ENCODE measurements around the gene CADM1. TPM values are rescaled to one million over a fixed set of nuclear protein-coding genes. Genes with fewer than 3 reads are reported as not detected.

CADM1 gene
- total and polyA plus RNA-seq, 8 donors, result 0.58 to 29.7 (median 5.3) TPM

GRCh38 chr11:115267871-115268270, 236.3 kb downstream of the CADM1 start:
- no peak overlapping the region for H3K4me3 ChIP-seq
- DNase-seq, result no peak
- no peaks in the 10 kb centered on the region for H3K36me3 ChIP-seq
- intact Hi-C loops (cut with DNase I; ENCODE audit: low total_unique reads), result no loop called here
- H3K9me3 ChIP-seq, result no peaks in the 10 kb centered on the region
- WGBS, 5 donors, result 65 to 75% (median 73%) methylated on average over 7 of the region's 7 CpGs
- TF ChIP-seq EP300 (IDR thresholded peaks at IDR 0.05), result no peak
- H3K27me3 ChIP-seq, result no peaks in the 10 kb centered on the region
- no peak overlapping the region for H3K27ac ChIP-seq
- peaks cover 0 to 7% (median 0%) of the 10 kb centered on the region in 4 donors for H3K4me1 ChIP-seq

DNA sequence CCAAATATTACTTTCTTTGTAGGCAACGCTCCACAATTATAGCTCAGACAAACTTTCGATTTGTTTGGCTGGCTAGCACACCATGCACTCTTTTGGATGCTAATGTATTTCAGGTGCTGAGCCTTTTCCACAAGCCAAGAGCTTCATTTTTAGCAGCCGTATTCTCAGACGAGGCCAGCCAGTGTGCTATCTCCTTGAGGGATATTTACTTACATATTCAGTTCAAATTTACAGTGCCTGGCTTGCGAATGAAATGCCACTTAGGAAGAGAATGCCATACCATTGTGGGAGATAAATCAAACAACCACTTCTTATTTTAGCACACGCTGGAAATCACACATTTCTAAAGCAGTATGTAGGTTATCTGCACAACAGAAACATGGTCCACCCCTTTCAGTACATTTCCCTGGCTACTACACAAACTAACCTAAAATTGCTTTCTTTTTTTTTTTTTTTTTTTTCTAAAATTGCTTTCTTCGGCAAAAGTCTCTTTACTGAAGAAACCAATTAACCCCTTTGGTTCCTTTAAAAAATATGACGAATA, 236.9 kb downstream of the CADM1 start:
- Histone ChIP-seq H3K4me1 (peaks cover 0 to 7% (median 0%) of the 10 kb centered on the region in 4 donors), H3K36me3 (no peaks in the 10 kb centered on the region), H3K27ac (no peak overlapping the region), H3K4me3 (no peak overlapping the region), H3K27me3 (no peaks in the 10 kb centered on the region), H3K9me3 (no peaks in the 10 kb centered on the region)
- intact Hi-C loops (cut with DNase I; ENCODE audit: low total_unique reads), result no loop called here
- no peak for TF ChIP-seq CTCF (IDR thresholded peaks at IDR 0.05)
- no peak for TF ChIP-seq POLR2A (IDR thresholded peaks at IDR 0.05)
- TF ChIP-seq EP300 (IDR thresholded peaks at IDR 0.05), result no peak
- no peak for TF ChIP-seq POLR2AphosphoS5 (IDR thresholded peaks at IDR 0.05)
- WGBS, 5 donors, result 32 to 58% (median 48%) methylated on average over 8 of the region's 8 CpGs
- DNase-seq, result no peak

DNA sequence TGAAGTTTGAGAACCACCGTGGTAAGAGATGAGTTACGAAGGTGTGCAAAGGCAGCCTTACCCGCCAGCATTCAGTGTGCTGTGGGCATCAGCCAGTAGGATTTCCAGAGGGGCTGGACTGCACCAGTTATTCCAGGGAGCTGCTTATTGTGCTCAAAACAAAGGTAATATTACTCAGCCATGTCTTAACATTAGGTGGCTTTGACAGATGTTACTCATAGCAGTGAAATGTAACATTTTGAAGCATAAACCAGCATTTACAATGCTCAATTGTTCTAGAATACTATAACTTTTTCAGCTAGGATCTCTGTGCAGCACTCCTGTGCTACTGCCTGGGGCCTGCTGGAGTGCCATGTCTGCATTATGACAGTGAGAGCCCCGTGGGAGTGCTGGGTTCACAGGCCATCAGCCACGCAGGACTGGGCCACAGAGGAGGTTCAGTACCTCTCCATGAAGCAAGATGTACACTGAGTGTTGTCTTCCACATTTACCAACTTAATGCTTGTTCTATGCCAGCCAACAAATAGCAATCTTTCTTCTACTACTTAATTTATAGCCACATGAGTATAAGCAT, 238.1 kb downstream of the CADM1 start:
- H3K36me3 ChIP-seq, result no peaks in the 10 kb centered on the region
- no peak for DNase-seq
- 66 to 90% (median 80%) methylated on average over 5 of the region's 5 CpGs for WGBS, 5 donors
- no peak overlapping the region for H3K4me3 ChIP-seq
- intact Hi-C loops (cut with DNase I; ENCODE audit: low total_unique reads), result no loop called here
- no peaks in the 10 kb centered on the region for H3K27me3 ChIP-seq
- H3K9me3 ChIP-seq, result no peaks in the 10 kb centered on the region
- TF ChIP-seq POLR2A (IDR thresholded peaks at IDR 0.05) (no peak), CTCF (IDR thresholded peaks at IDR 0.05) (no peak), POLR2AphosphoS5 (IDR thresholded peaks at IDR 0.05) (no peak), EP300 (IDR thresholded peaks at IDR 0.05) (no peak)
- H3K4me1 ChIP-seq, result peaks cover 0 to 7% (median 0%) of the 10 kb centered on the region in 4 donors
- H3K27ac ChIP-seq, result no peak overlapping the region

DNA sequence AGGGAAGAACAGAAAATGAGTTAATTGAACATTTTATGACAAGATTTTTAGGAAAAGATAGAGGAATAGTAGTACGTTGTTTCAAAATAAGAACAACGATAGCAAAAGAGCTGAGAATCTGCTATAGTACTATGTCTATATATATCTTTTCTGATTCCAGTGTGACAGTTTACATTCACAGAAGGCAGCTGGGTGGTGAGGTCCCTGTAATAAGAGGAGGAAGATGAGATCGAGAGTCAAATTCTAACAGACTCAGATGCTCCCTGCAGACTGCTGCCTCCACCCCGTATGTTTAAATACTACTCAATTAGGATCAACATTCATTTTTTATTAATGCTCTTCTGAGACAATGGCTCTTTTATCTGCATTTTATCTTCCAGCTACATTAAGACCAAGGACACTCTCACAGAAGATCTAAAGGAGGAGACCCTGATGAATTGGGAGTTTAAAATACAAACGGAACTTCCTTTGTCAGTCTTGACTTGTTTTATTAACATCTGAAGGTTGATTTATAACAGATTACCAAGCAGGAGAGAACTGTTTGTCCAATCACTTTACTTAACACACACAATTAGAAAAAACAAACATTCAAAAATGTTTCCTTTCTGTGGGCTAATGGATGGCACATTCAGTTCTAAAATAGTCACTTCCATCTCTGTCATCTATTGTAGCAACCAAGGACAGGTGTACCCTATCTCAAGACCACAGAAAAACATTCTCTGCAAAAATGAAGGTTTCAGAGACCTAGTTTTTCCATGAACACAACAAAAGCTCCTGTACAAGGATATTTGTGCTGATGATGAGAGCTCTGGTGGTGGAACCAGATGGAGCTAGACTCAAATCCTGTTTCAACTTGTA, 240.2 kb downstream of the CADM1 start:
- TF ChIP-seq CTCF (IDR thresholded peaks at IDR 0.05) (no peak), POLR2A (IDR thresholded peaks at IDR 0.05) (no peak), EP300 (IDR thresholded peaks at IDR 0.05) (no peak), POLR2AphosphoS5 (IDR thresholded peaks at IDR 0.05) (no peak)
- intact Hi-C loops (cut with DNase I; ENCODE audit: low total_unique reads), result no loop called here

More for the DNA sequence above, 240.2 kb downstream of the CADM1 start:
- Histone ChIP-seq H3K9me3 (no peaks in the 10 kb centered on the region), H3K4me1 (peaks cover 0 to 7% (median 0%) of the 10 kb centered on the region in 4 donors), H3K4me3 (no peak overlapping the region), H3K27ac (no peak overlapping the region), H3K27me3 (no peaks in the 10 kb centered on the region), H3K36me3 (no peaks in the 10 kb centered on the region)
- DNase-seq, result no peak
- 46 to 59% (median 51%) methylated on average over 5 of the region's 5 CpGs for WGBS, 5 donors

Data from stomach (tissue), 9 donors.